DMS79 (cell line): ENCODE results near the gene RHOA.

Experiments
- DNase-seq: peaks from one replicate; lab custom pipeline; 2025; lab: John Stamatoyannopoulos, UW

The RHOA gene

DNA sequence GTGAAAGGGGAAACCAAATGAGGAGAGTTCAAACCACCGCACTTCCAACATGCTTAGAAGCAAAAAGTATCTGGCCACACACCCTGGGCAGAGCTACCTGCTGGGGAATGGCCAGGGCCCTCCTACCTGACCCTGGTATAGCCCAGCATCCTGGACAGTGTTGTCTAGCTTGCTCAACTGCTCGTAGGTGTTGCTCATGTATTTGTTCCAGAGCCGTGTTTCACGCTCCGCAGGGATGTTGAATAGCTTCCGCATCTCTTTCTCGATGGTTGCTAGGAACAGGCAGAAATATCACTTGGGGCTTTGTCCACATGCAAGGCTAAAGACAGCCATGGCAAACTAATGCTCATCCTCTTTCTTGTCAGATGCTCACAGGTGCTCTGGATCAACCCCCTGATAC lies 87.0 kb downstream of the RHOA start:
- no peak for DNase-seq

GRCh38 chr3:49316696-49317457 lies 94.9 kb downstream of the RHOA start:
- no peak for DNase-seq

DNA sequence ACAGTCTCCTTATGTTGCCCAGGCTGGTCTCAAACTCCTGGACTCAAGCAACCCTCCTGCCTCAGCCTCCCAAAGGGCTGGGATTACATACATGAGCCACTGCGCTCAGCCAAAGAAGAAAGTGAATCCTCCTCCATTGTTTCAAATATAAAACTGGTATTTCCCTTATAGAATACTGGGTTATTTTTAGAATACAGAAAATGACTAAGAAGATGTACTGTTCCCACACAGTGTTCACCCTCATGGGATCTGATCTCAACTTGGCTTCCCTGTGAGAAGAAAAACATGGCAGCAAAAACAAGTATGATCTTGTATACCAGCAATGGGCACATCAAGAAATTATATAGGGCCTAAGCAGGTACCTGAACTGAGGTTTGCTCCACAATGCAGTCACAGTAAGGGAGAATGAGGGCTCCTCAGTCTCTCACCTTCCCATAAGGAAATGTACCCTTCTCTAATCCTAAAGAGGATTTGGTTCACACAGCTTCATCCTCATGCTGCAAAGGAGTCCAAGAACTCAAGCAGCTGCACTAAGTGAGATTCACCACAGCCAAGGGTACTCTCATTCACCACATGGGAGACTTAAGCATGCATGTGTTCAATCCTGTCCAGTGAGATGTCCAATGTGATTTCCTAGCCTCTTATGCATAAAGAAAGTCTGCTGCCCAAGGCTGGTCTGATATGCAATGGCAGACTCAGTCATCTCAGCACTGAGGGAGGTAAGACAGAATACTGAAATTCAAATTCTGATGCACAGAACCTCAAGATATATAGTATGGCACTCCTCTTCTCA lies 97.7 kb downstream of the RHOA start:
- no peak for DNase-seq

DNA sequence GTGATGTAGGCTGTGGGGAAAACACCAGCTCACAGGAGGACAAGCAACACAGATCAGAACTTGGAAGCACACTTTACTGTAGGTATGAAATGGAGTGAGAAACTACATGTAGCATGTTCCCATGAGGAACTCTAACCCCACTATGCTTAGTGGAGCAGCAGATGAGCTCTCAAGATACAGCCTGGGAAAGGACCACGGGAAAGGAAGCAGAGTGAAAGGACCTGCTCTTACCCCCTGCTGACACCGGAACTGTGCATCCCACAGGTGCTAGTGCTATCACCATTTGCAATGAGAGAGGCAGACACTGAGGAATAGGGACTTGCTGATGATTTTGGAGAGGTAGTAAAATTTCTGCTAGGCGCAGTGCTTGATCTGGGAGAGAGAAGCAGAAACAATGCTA lies 100.5 kb downstream of the RHOA start:
- DNase-seq: no peak

DNA sequence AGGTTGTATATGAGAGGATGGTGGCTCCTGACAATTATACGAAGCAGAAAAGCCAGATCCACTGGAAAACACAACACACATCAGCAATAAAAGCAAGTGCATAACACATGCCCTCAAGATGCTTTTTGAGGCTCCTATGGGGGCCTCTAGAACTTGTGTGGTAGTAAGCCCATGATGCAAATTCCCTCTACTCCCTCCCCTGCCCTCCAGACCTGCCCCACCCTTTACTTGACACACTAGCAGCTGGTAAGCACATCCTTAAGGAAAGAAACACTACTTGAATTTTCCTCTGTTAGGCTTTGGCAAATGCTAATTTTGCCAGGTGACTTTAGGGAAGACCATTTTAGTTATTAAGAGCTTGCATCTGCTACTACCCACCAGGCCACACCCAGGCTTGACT lies 101.1 kb downstream of the RHOA start:
- no peak for DNase-seq
